H9 (cell line): ENCODE data around the gene RPS23. TPM values are rescaled to one million over a fixed set of nuclear protein-coding genes. Genes with fewer than 3 reads are reported as not detected.

Experiments
- DNase-seq: peaks from one replicate; pipeline ENCODE4 v3.0.0-alpha.2; 2017
- H2AFZ ChIP-seq: one replicate; pipeline ENCODE4 v1.6.1; 2013; ENCODE audit warnings: mild to moderate bottlenecking, low read length, control low read depth, moderate library complexity
- H2AK5ac ChIP-seq: 2 replicates; pipeline ENCODE4 v1.6.1; 2013; ENCODE audit warnings: low read length, control low read depth, mixed read lengths; ENCODE audit not compliant: insufficient read length
- H2BK120ac ChIP-seq: one replicate; pipeline ENCODE4 v1.6.1; 2013; ENCODE audit warnings: low read depth, mild to moderate bottlenecking, low read length, control low read depth, inconsistent platforms; ENCODE audit not compliant: poor library complexity, severe bottlenecking
- H2BK12ac ChIP-seq: 2 replicates; pipeline ENCODE4 v1.6.1; 2013; ENCODE audit warnings: low read length, control low read depth, mixed read lengths, low read depth; ENCODE audit not compliant: insufficient read length
- H2BK15ac ChIP-seq: 2 replicates; pipeline ENCODE4 v1.6.1; 2013; ENCODE audit warnings: low read depth, low read length, control low read depth
- H2BK20ac ChIP-seq: one replicate; pipeline ENCODE4 v1.6.1; 2013; ENCODE audit warnings: low read depth, mild to moderate bottlenecking, low read length, control low read depth, inconsistent platforms; ENCODE audit not compliant: poor library complexity, severe bottlenecking
- H2BK5ac ChIP-seq: 2 replicates; pipeline ENCODE4 v1.6.1; 2013; ENCODE audit warnings: low read length, control low read depth, mixed read lengths; ENCODE audit not compliant: insufficient read length
- H3K14ac ChIP-seq: 2 replicates; pipeline ENCODE4 v1.6.1; 2013; ENCODE audit warnings: low read length, control low read depth; ENCODE audit not compliant: insufficient read depth
- H3K18ac ChIP-seq: 2 replicates; pipeline ENCODE4 v1.6.1; 2013; ENCODE audit warnings: low read depth, mild to moderate bottlenecking, mixed read lengths, low read length, control low read depth; ENCODE audit not compliant: insufficient read length
- H3K23ac ChIP-seq: 2 replicates; pipeline ENCODE4 v1.6.1; 2013; ENCODE audit warnings: low read length, control low read depth, mixed read lengths, low read depth; ENCODE audit not compliant: insufficient read length
- H3K23me2 ChIP-seq: 2 replicates; pipeline ENCODE4 v1.6.1; 2013; ENCODE audit warnings: low read depth, mild to moderate bottlenecking, mixed read lengths, low read length, control low read depth; ENCODE audit not compliant: insufficient read length, poor library complexity, severe bottlenecking
- H3K27ac ChIP-seq: 2 replicates; pipeline ENCODE4 v1.5.1; 2013; ENCODE audit warnings: low read length, control low read depth, mixed read lengths, low read depth; ENCODE audit not compliant: insufficient read length
- H3K27me3 ChIP-seq: 2 replicates; pipeline ENCODE4 v1.6.1; 2013; ENCODE audit warnings: low read length, control low read depth, inconsistent platforms; ENCODE audit not compliant: insufficient read depth
- H3K4ac ChIP-seq: 2 replicates; pipeline ENCODE4 v1.6.1; 2013; ENCODE audit warnings: low read depth, mild to moderate bottlenecking, control low read depth, inconsistent platforms, low read length, moderate library complexity
- H3K4me1 ChIP-seq: 2 replicates; pipeline ENCODE4 v1.6.1; 2013; ENCODE audit warnings: low read length, control low read depth, inconsistent platforms; ENCODE audit not compliant: insufficient read depth
- H3K4me2 ChIP-seq: 2 replicates; pipeline ENCODE4 v1.6.1; 2013; ENCODE audit warnings: low read length, control low read depth, mixed read lengths; ENCODE audit not compliant: insufficient read length, insufficient read depth
- H3K56ac ChIP-seq: 2 replicates; pipeline ENCODE4 v1.6.1; 2013; ENCODE audit warnings: low read depth, mild to moderate bottlenecking, mixed read lengths, low read length, control low read depth; ENCODE audit not compliant: insufficient read length
- H3K79me1 ChIP-seq: 2 replicates; pipeline ENCODE4 v1.6.1; 2013; ENCODE audit warnings: low read depth, mild to moderate bottlenecking, moderate library complexity, low read length, control low read depth, inconsistent platforms; ENCODE audit not compliant: insufficient read depth, poor library complexity, severe bottlenecking
- H3K79me2 ChIP-seq: 2 replicates; pipeline ENCODE4 v1.6.1; 2013; ENCODE audit warnings: low read length, control low read depth, inconsistent platforms; ENCODE audit not compliant: insufficient read depth
- H3K9ac ChIP-seq: 2 replicates; pipeline ENCODE4 v1.6.1; 2013; ENCODE audit warnings: low read length, control low read depth, mixed read lengths; ENCODE audit not compliant: insufficient read length; ENCODE audit errors: extremely low read depth
- H3K9me3 ChIP-seq: one replicate; pipeline ENCODE4 v1.6.1; 2013; ENCODE audit warnings: low read depth, low read length, inconsistent platforms; ENCODE audit not compliant: control insufficient read depth
- H3T11ph ChIP-seq: one replicate; pipeline ENCODE4 v1.6.1; 2013; ENCODE audit warnings: mild to moderate bottlenecking, low read length, control low read depth, inconsistent platforms
- H4K20me1 ChIP-seq: one replicate; pipeline ENCODE4 v1.6.1; 2013; ENCODE audit not compliant: control insufficient read depth, insufficient read length, insufficient read depth
- H4K5ac ChIP-seq: 2 replicates; pipeline ENCODE4 v1.6.1; 2013; ENCODE audit warnings: low read depth, mild to moderate bottlenecking, mixed read lengths, low read length, control low read depth; ENCODE audit not compliant: insufficient read length
- H4K8ac ChIP-seq: replicated peaks from 2 replicates; pipeline ENCODE4 v1.6.1; 2013; ENCODE audit warnings: low read length, control low read depth, mixed read lengths, low read depth; ENCODE audit not compliant: insufficient read length
- H4K91ac ChIP-seq: 2 replicates; pipeline ENCODE4 v1.6.1; 2013; ENCODE audit warnings: low read depth, mild to moderate bottlenecking, moderate library complexity, mixed read lengths, low read length, control low read depth; ENCODE audit not compliant: insufficient read length
- H3K27ac Mint-ChIP-seq, 3 experiments: 2 replicates in 2 of 3; 3 replicates in 1 of 3; pipeline ENCODE4 v1.8.0; 2020 to 2021; ENCODE audit warnings: mixed read lengths in 3 of 3, mild to moderate bottlenecking in 1 of 3, moderate library complexity in 1 of 3
- H3K27me3 Mint-ChIP-seq: 2 replicates; pipeline ENCODE4 v1.8.0; 2021; ENCODE audit warnings: low read depth, mild to moderate bottlenecking, moderate library complexity, mixed read lengths
- H3K36me3 Mint-ChIP-seq, 3 experiments: 2 replicates in 2 of 3; 3 replicates in 1 of 3; pipeline ENCODE4 v1.8.0; 2020 to 2021; ENCODE audit warnings: low read depth in 3 of 3, mixed read lengths in 3 of 3; ENCODE audit not compliant: insufficient read depth in 1 of 3
- H3K4me1 Mint-ChIP-seq, 2 experiments: 2 replicates each; pipeline ENCODE4 v1.8.0; 2020; ENCODE audit warnings: mixed read lengths in 2 of 2
- H3K4me3 Mint-ChIP-seq, 2 experiments: 2 replicates in 1 of 2; 3 replicates in 1 of 2; pipeline ENCODE4 v1.8.0; 2020 to 2021; ENCODE audit warnings: mild to moderate bottlenecking in 2 of 2, mixed read lengths in 2 of 2, moderate library complexity in 1 of 2
- H3K9me3 Mint-ChIP-seq, 2 experiments: 2 replicates in 1 of 2; 3 replicates in 1 of 2; pipeline ENCODE4 v1.8.0; 2020; ENCODE audit warnings: mild to moderate bottlenecking in 2 of 2, mixed read lengths in 2 of 2, moderate library complexity in 1 of 2
- CTCF ChIP-seq: fragments of 200-600 bp; sonication (generic); conservative IDR thresholded peaks from 3 replicates; pipeline ENCODE4 v1.8.0; 2021; ENCODE audit warnings: antibody characterized with exemption, mild to moderate bottlenecking
- WGBS: extraction: QIAGEN DNeasy Blood & Tissue Kit; methylation state at CpG from one replicate; pipeline ENCODE4 v1.1.7; 2013; ENCODE audit warnings: missing lambda C conversion rate, low lambda C conversion rate, mixed read lengths; ENCODE audit not compliant: insufficient read length; ENCODE audit errors: extremely low coverage; 5-methylcytosine and 5-hydroxymethylcytosine counted together
- total RNA-seq: library from RNA; stranded (reverse); gene quantifications from 2 replicates; pipeline ENCODE4 v1.2.1, GENCODE V29; 2021

RPS23 gene
- total RNA-seq, 1 experiment from 2014 or later, result 2,916 TPM

GRCh38 chr5:82259172-82259800 lies 18.9 kb downstream of the RPS23 start:
- H4K5ac ChIP-seq, result no peak overlapping the region
- no peaks in the 10 kb centered on the region for H3K27me3 ChIP-seq
- H2BK12ac ChIP-seq, result no peak overlapping the region
- H3K79me1 ChIP-seq, result no peaks in the 10 kb centered on the region
- H3K27ac ChIP-seq, result no peak overlapping the region
- no peak overlapping the region for H3K4ac ChIP-seq
- H2AK5ac ChIP-seq, result no peak overlapping the region
- H3K23ac ChIP-seq, result no peak overlapping the region
- H3K9ac ChIP-seq, result no peak overlapping the region
- Mint-ChIP-seq H3K27me3 (no peaks in the 10 kb centered on the region), H3K4me1 (peaks cover 21 to 22% of the 10 kb centered on the region in 2 experiments), H3K9me3 (peaks cover 0 to 3% of the 10 kb centered on the region in 2 experiments; a peak in 1 of 5 replicates), H3K27ac (0 out of 7 replicates have a peak overlapping the region, but pooled peaks of 1 of the 3 experiments have one; percentile 44), H3K4me3 (no peak overlapping the region), H3K36me3 (peaks cover 0 to 1% (median 0%) of the 10 kb centered on the region in 3 experiments; a peak in 2 of 7 replicates)
- H3K23me2 ChIP-seq, result no peaks in the 10 kb centered on the region
- no peaks in the 10 kb centered on the region for H3K79me2 ChIP-seq
- no CpG with 5 or more reads among the region's 3 CpGs for WGBS
- no peak overlapping the region for H3K4me2 ChIP-seq
- H3K9me3 ChIP-seq, result no peaks in the 10 kb centered on the region
- no peak overlapping the region for H3K18ac ChIP-seq
- H3K14ac ChIP-seq, result no peak overlapping the region
- H2BK120ac ChIP-seq, result no peak overlapping the region
- H3K56ac ChIP-seq, result no peak overlapping the region
- H2BK20ac ChIP-seq, result no peak overlapping the region
- H2AFZ ChIP-seq, result no peak overlapping the region
- peak; percentile 70 for TF ChIP-seq CTCF
- H3K4me1 ChIP-seq, result peaks cover 3% of the 10 kb centered on the region; the same call in 1 of the 2 replicates
- H4K91ac ChIP-seq, result no peak overlapping the region
- H3T11ph ChIP-seq, result no peak overlapping the region
- no peak overlapping the region for H2BK15ac ChIP-seq
- no peak overlapping the region for H4K8ac ChIP-seq
- no peaks in the 10 kb centered on the region for H4K20me1 ChIP-seq
- DNase-seq, result no peak
- no peak overlapping the region for H2BK5ac ChIP-seq
